Panc1 (cell line): Measurements from ENCODE around the gene ZNF511. TPM values are rescaled to one million over a fixed set of nuclear protein-coding genes. Genes with fewer than 3 reads are reported as not detected.

Experiments used
- ATAC-seq: fragments of 200-7000 bp; cut with Tn5 transposase; 2 replicates; pipeline ENCODE4 v1.9.1; 2020; ENCODE audit warnings: mild to moderate bottlenecking, moderate library complexity
- BruUV-seq: library from RNA; stranded (reverse); fragments of 400-500 nt; replicated peaks from 2 replicates; lab custom pipeline; 2021; lab: Mats Ljungman, UMichigan
- CTCF ChIA-PET: fragments of 300-600 bp; sonication (Branson Sonifier 250); formaldehyde crosslinking; loops from one replicate; lab custom pipeline; 2022; ENCODE audit warnings: antibody characterized with exemption; lab: Charles Lee
- POLR2A ChIA-PET: fragments of 300-600 bp; sonication (Branson Sonifier 250); formaldehyde crosslinking; loops from one replicate; lab custom pipeline; 2022; ENCODE audit warnings: antibody characterized with exemption; lab: Charles Lee
- DNase-seq: peaks from one replicate; pipeline ENCODE4 v3.0.0-alpha.2; 2010; ENCODE audit warnings: low read depth, low spot score
- H3K27ac ChIP-seq: 2 replicates; pipeline ENCODE4 v1.5.1; 2011; ENCODE audit warnings: mild to moderate bottlenecking, low read length, inconsistent platforms
- H3K27me3 ChIP-seq: fragments of 200-500 bp; sonication (Bioruptor generic); 2 replicates; pipeline ENCODE4 v1.6.0; 2014; ENCODE audit warnings: low read length, inconsistent platforms; ENCODE audit not compliant: control insufficient read depth, insufficient read depth
- H3K36me3 ChIP-seq: fragments of 200-500 bp; sonication (Bioruptor generic); 2 replicates; pipeline ENCODE4 v1.5.1; 2014; ENCODE audit warnings: inconsistent platforms, mild to moderate bottlenecking, low read length, moderate library complexity; ENCODE audit not compliant: control insufficient read depth, insufficient read depth
- H3K4me1 ChIP-seq: 2 replicates; pipeline ENCODE4 v1.5.1; 2011; ENCODE audit warnings: inconsistent platforms, mild to moderate bottlenecking, low read length, moderate library complexity; ENCODE audit not compliant: control insufficient read depth, insufficient read depth
- H3K4me3 ChIP-seq, 2 experiments: 2 replicates each; pipeline ENCODE4 v1.5.1; 2011 to 2012; ENCODE audit warnings: low read depth in 2 of 2, low read length in 2 of 2, mild to moderate bottlenecking in 2 of 2, inconsistent platforms in 1 of 2, moderate library complexity in 1 of 2
- H3K9me3 ChIP-seq: fragments of 200-500 bp; sonication (Bioruptor generic); 2 replicates; pipeline ENCODE4 v1.5.1; 2014; ENCODE audit warnings: low read depth, mild to moderate bottlenecking, inconsistent platforms, low read length, moderate library complexity; ENCODE audit not compliant: control insufficient read depth, insufficient read depth
- CTCF ChIP-seq: fragments of 450-650 bp; IDR thresholded peaks from 2 replicates; pipeline ENCODE4 v1.5.1; 2017; ENCODE audit warnings: mild to moderate bottlenecking
- POLR2AphosphoS5 ChIP-seq: IDR thresholded peaks from 2 replicates; pipeline ENCODE4 v1.6.1; 2012; ENCODE audit warnings: mild to moderate bottlenecking, low read depth, low read length, moderate library complexity
- REST ChIP-seq, 2 experiments: IDR thresholded peaks; 2 replicates each; pipeline ENCODE4 v1.6.1; 2011 to 2012; ENCODE audit warnings: low read depth in 2 of 2, control low read depth in 1 of 2, low read length in 1 of 2, mild to moderate bottlenecking in 1 of 2, moderate library complexity in 1 of 2; ENCODE audit not compliant: insufficient read depth in 1 of 2
- SIN3A ChIP-seq: IDR thresholded peaks from 2 replicates; pipeline ENCODE4 v1.6.1; 2012; ENCODE audit warnings: low read depth, mild to moderate bottlenecking, low read length, moderate library complexity, borderline replicate concordance; ENCODE audit not compliant: insufficient read depth
- TCF7L2 ChIP-seq: IDR thresholded peaks from 2 replicates; pipeline ENCODE4 v1.6.1; 2011; ENCODE audit warnings: mild to moderate bottlenecking, low read depth, low read length, inconsistent platforms
- in situ Hi-C: cut with HindIII; loops from 2 replicates; pipeline ENCODE4 v1.10.0; 2016; ENCODE audit warnings: low sequenced_read_pairs, low pct_unique_long_range_greater_than_20kb
- intact Hi-C: fragments of 100-400 bp; cut with micrococcal nuclease; formaldehyde crosslinking; loops from one replicate; pipeline ENCODE4 v1.10.0; 2022; ENCODE audit not compliant: unreplicated experiment
- total RNA-seq: library from RNA; stranded (reverse); gene quantifications from one replicate; pipeline ENCODE4 v1.2.1, GENCODE V29; 2021; ENCODE audit not compliant: unreplicated experiment

ZNF511 gene
- total RNA-seq, 1 experiment from 2014 or later: 93.8 TPM

DNA sequence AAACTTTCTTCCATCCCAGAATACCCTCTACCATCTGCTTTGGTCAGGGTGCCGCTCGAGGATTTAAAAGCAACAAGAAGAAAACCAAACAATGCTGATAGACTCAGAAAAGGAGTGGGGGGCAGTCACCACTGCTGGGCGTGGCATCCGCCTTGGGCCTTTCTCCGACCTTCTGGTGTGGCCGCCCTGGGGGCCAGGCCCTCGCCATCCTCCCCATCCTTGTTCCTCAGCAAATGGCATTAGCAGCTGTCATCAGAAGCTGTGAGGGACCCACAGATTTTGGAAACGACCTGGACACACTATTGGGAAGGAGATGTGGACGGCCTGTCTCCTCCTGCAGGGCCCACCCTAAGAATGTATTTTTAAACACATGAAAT lies 4.0 kb downstream of the ZNF511 start:
- no TSS peak for BruUV-seq
- ATAC-seq (no peak), DNase-seq (no peak)
- H3K4me1 ChIP-seq: peaks cover 4% of the 10 kb centered on the region; the same call in 1 of the 2 replicates
- ChIA-PET POLR2A (no interaction called here), CTCF (no interaction called here)
- intact Hi-C loops (no loop called here), in situ Hi-C loops (no loop called here)
- no peaks in the 10 kb centered on the region for H3K27me3 ChIP-seq
- TF ChIP-seq POLR2AphosphoS5: no peak
- TF ChIP-seq CTCF: no peak
- no peak for TF ChIP-seq TCF7L2
- TF ChIP-seq REST (IDR thresholded peaks at IDR 0.05; ENCODE audit: insufficient read depth in 1 of 2, low read depth in 2 of 2, low read length in 1 of 2): no peak
- TF ChIP-seq SIN3A: no peak
- H3K9me3 ChIP-seq: no peaks in the 10 kb centered on the region
- peaks cover 4% of the 10 kb centered on the region; the same call in 1 of the 2 replicates for H3K36me3 ChIP-seq
- no peak overlapping the region for H3K27ac ChIP-seq
- H3K4me3 ChIP-seq: no peak overlapping the region

- intact Hi-C loops: no loop called here
- in situ Hi-C loops: no loop called here
- H3K4me1 ChIP-seq: peaks cover 4% of the 10 kb centered on the region; the same call in 1 of the 2 replicates
- no TSS peak for BruUV-seq
- no peak overlapping the region for H3K27ac ChIP-seq
- ChIA-PET CTCF (no interaction called here), POLR2A (no interaction called here)
- no peaks in the 10 kb centered on the region for H3K27me3 ChIP-seq
- no peaks in the 10 kb centered on the region for H3K9me3 ChIP-seq
- no peak for TF ChIP-seq SIN3A
- TF ChIP-seq REST (IDR thresholded peaks at IDR 0.05; ENCODE audit: insufficient read depth in 1 of 2, low read depth in 2 of 2, low read length in 1 of 2): no peak
- no peak for TF ChIP-seq POLR2AphosphoS5
- no peak for TF ChIP-seq CTCF
- TF ChIP-seq TCF7L2: no peak
- peaks cover 1% of the 10 kb centered on the region; the same call in 1 of the 2 replicates for H3K36me3 ChIP-seq
- DNase-seq: no peak
- no peak for ATAC-seq
- H3K4me3 ChIP-seq: no peak overlapping the region
Observed at GRCh38 chr10:133313192-133313591, 4.5 kb downstream of the ZNF511 start.
